ENCODE results near the gene UVRAG.

The UVRAG gene

DNA sequence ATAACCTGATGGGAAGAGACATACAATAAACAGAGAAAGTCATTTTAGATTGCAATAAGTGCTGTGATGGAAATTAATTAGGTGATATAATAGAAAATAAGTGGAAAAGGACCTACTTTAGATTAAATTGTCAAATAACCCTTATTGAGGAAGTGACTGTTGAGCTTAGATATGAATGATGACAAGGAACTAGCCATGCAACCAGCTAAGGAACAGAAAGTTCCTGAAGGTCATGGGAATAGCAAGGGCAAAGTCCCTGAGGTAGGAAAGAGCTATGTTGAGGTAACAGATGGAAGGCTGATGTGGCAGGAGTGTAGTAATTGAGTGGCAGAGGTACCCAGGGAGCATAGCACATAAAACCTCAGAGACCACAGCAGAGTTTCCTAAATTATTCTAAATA is 256.1 kb downstream of the UVRAG start (continued):
- TF ChIP-seq TRIM28 (IDR thresholded peaks at IDR 0.05; ENCODE audit: borderline replicate concordance, low read length) (no peak), ZNF19 (tag by site-specific recombination; IDR thresholded peaks at IDR 0.05; ENCODE audit: low read depth) (no peak), ZNF184 (tag by site-specific recombination; IDR thresholded peaks at IDR 0.05) (no peak), ZNF830 (tag by site-specific recombination; IDR thresholded peaks at IDR 0.05; ENCODE audit: low read depth) (no peak), ZNF324 (tag by site-specific recombination; IDR thresholded peaks at IDR 0.05) (no peak), KLF10 (tag by site-specific recombination; IDR thresholded peaks at IDR 0.05) (no peak), ZEB2 (tag by site-specific recombination; IDR thresholded peaks at IDR 0.05) (no peak), ZBTB21 (tag by site-specific recombination; IDR thresholded peaks at IDR 0.05) (no peak), ZNF362 (tag by site-specific recombination; IDR thresholded peaks at IDR 0.05) (no peak), ZNF530 (tag by site-specific recombination; IDR thresholded peaks at IDR 0.05; ENCODE audit: low read depth) (no peak), ZNF549 (tag by site-specific recombination; IDR thresholded peaks at IDR 0.05) (no peak)

- POLR2A ChIA-PET = no interaction called here
- Histone ChIP-seq H3K4me3 (ENCODE audit: low read depth, low read length) (no peak overlapping the region), H3K27ac (ENCODE audit: extremely low read depth, low read depth, low read length) (no peak overlapping the region), H3K9me3 (ENCODE audit: control insufficient read depth, insufficient read depth, low read depth, low read length) (no peaks in the 10 kb centered on the region), H3K36me3 (ENCODE audit: control insufficient read depth in 2 of 2, insufficient read depth in 1 of 2, low read length in 2 of 2) (no peaks in the 10 kb centered on the region), H3K4me1 (ENCODE audit: control insufficient read depth, insufficient read depth, low read length) (no peaks in the 10 kb centered on the region)
- TF ChIP-seq IKZF3 (tag by site-specific recombination; IDR thresholded peaks at IDR 0.05) (no peak), ZBTB10 (tag by site-specific recombination; IDR thresholded peaks at IDR 0.05) (no peak), ZNF529 (tag by site-specific recombination; IDR thresholded peaks at IDR 0.05; ENCODE audit: insufficient replicate concordance) (no peak), TRIM28 (IDR thresholded peaks at IDR 0.05; ENCODE audit: borderline replicate concordance, low read length) (no peak), ZBTB8A (tag by site-specific recombination; IDR thresholded peaks at IDR 0.05) (no peak), ZNF548 (tag by site-specific recombination; IDR thresholded peaks at IDR 0.05) (no peak), ZNF155 (tag by site-specific recombination; IDR thresholded peaks at IDR 0.05) (no peak), ZFP37 (tag by site-specific recombination; IDR thresholded peaks at IDR 0.05) (no peak), ZNF146 (tag by site-specific recombination; IDR thresholded peaks at IDR 0.05) (no peak), ZNF324 (tag by site-specific recombination; IDR thresholded peaks at IDR 0.05) (no peak), ZNF449 (tag by site-specific recombination; IDR thresholded peaks at IDR 0.05) (no peak), ZIC2 (tag by site-specific recombination; IDR thresholded peaks at IDR 0.05) (no peak), HOXD13 (CRISPR knock-in tag; IDR thresholded peaks at IDR 0.05; ENCODE audit: borderline replicate concordance) (no peak), PRDM6 (tag by site-specific recombination; IDR thresholded peaks at IDR 0.05) (no peak), ZNF433 (tag by site-specific recombination; IDR thresholded peaks at IDR 0.05; ENCODE audit: low read depth) (no peak)
- TF ChIP-seq, protein P1, sequence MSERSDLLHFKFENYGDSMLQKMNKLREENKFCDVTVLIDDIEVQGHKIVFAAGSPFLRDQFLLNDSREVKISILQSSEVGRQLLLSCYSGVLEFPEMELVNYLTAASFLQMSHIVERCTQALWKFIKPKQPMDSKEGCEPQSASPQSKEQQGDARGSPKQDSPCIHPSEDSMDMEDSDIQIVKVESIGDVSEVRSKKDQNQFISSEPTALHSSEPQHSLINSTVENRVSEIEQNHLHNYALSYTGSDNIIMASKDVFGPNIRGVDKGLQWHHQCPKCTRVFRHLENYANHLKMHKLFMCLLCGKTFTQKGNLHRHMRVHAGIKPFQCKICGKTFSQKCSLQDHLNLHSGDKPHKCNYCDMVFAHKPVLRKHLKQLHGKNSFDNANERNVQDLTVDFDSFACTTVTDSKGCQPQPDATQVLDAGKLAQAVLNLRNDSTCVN (tag by site-specific recombination; optimal IDR thresholded peaks at IDR 0.05) = no peak
- CTCF ChIA-PET = interaction anchor here (1.2 kb wide), 1 partner anchor 135 kb away, joined by 3 read pairs; no protein-coding TSS in a partner anchor
These were observed 258.7 kb downstream of the UVRAG start for GRCh38 chr11:76073724-76074123.

Data from HEK293 (cell line).